Lower lobe of right lung (tissue), 2 donors: ENCODE measurements around the gene KRTAP4-4. TPM values are rescaled to one million over a fixed set of nuclear protein-coding genes. Genes with fewer than 3 reads are reported as not detected.
"Not testable (repeated sequence)": the region's sequence is repeated elsewhere in the genome, so short reads cannot be mapped to it uniquely, and the experiment has no call there.

ENCODE experiments used
- ATAC-seq, 2 donors: fragments of 200-7000 bp; cut with Tn5 transposase; one replicate each; pipeline ENCODE4 v1.9.1; 2020 to 2022; ENCODE audit warnings: mild to moderate bottlenecking in 2 of 2, moderate library complexity in 2 of 2
- DNase-seq: peaks from one replicate; pipeline ENCODE4 v3.0.0-alpha.2; 2020
- H3K27ac ChIP-seq: fragments of 200-600 bp; one replicate; pipeline ENCODE4 v1.8.0; 2022
- H3K27me3 ChIP-seq: fragments of 200-600 bp; one replicate; pipeline ENCODE4 v1.8.0; 2022; ENCODE audit warnings: low read depth
- H3K36me3 ChIP-seq: fragments of 200-600 bp; one replicate; pipeline ENCODE4 v1.8.0; 2022; ENCODE audit warnings: mild to moderate bottlenecking
- H3K4me1 ChIP-seq: fragments of 200-600 bp; one replicate; pipeline ENCODE4 v1.8.0; 2022
- H3K4me3 ChIP-seq: fragments of 200-600 bp; one replicate; pipeline ENCODE4 v1.8.0; 2022; ENCODE audit warnings: mild to moderate bottlenecking
- H3K9me3 ChIP-seq: fragments of 200-600 bp; one replicate; pipeline ENCODE4 v1.8.0; 2022
- intact Hi-C: fragments of 100-400 bp; cut with DNase I; formaldehyde crosslinking; loops from one replicate; pipeline ENCODE4 v1.11.0; 2022
- total RNA-seq: library from RNA; stranded (reverse); fragmentation: NEBNext Ultra II Directional; extraction: Animal tissue kit (Norgen Biotek cat#: 25700); gene quantifications from one replicate; pipeline ENCODE4 v1.2.1, GENCODE V29; 2021
- TF ChIP-seq, protein P1 (sequence below): fragments of 200-600 bp; IDR thresholded peaks from one replicate; pipeline ENCODE4 v1.8.0; 2022; ENCODE audit warnings: antibody characterized with exemption, mild to moderate bottlenecking
- donor health status: DM: no; HTN: yes; CAD: no; lungs with severe emphysema.

Gene KRTAP4-4
- total RNA-seq, 1 donor from 2014 or later: not detected

DNA sequence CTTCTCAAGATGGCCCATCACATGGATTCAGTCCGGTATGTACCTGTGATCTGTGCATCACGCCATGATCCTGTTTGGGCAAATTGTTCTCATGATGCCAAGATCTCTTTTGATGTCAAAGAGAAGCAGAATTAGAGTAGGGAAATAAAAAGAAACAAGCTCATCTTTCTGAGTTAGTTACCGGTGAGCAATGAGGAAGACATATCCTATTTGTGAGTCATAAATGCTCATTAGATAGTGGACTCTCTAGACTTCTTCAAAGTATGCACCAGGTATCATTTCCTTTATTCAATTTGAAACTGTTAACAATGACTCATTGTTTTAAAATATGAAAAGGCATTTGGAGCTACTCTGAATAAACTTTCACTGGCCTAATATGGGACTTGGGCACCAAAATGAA is 28.6 kb downstream of the KRTAP4-4 start:
- Histone ChIP-seq H3K4me1 (no peaks in the 10 kb centered on the region), H3K9me3 (no peaks in the 10 kb centered on the region), H3K4me3 (no peak overlapping the region), H3K27me3 (no peaks in the 10 kb centered on the region), H3K27ac (no peak overlapping the region), H3K36me3 (no peaks in the 10 kb centered on the region)
- intact Hi-C loops: no loop called here
- ATAC-seq (no peak), DNase-seq (no peak)
- TF ChIP-seq, protein P1, sequence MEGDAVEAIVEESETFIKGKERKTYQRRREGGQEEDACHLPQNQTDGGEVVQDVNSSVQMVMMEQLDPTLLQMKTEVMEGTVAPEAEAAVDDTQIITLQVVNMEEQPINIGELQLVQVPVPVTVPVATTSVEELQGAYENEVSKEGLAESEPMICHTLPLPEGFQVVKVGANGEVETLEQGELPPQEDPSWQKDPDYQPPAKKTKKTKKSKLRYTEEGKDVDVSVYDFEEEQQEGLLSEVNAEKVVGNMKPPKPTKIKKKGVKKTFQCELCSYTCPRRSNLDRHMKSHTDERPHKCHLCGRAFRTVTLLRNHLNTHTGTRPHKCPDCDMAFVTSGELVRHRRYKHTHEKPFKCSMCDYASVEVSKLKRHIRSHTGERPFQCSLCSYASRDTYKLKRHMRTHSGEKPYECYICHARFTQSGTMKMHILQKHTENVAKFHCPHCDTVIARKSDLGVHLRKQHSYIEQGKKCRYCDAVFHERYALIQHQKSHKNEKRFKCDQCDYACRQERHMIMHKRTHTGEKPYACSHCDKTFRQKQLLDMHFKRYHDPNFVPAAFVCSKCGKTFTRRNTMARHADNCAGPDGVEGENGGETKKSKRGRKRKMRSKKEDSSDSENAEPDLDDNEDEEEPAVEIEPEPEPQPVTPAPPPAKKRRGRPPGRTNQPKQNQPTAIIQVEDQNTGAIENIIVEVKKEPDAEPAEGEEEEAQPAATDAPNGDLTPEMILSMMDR: no peak

DNA sequence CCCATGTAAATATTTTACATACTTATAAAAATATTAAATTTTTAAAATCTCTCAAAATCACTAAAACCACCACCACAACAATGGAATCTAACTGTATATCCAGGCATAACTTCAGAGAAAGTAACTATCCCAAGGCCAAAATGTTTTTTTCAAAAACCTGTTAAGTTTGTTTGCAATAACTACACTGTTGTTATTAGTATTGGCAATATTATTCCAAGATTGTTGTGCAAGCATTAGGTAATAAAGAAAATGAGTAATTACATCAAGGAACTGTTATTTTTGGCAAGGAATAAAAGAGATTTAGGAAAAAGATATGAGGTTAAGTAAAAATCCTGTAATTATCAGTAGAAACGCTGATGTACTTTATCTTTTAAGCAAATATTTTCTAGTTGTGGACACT is 33.2 kb downstream of the KRTAP4-4 start:
- Histone ChIP-seq H3K27me3 (no peaks in the 10 kb centered on the region), H3K4me1 (no peaks in the 10 kb centered on the region), H3K9me3 (no peaks in the 10 kb centered on the region), H3K27ac (no peak overlapping the region), H3K4me3 (no peak overlapping the region), H3K36me3 (no peaks in the 10 kb centered on the region)
- DNase-seq: no peak
- TF ChIP-seq, protein P1: no peak
- no peak for ATAC-seq
- intact Hi-C loops: no loop called here

DNA sequence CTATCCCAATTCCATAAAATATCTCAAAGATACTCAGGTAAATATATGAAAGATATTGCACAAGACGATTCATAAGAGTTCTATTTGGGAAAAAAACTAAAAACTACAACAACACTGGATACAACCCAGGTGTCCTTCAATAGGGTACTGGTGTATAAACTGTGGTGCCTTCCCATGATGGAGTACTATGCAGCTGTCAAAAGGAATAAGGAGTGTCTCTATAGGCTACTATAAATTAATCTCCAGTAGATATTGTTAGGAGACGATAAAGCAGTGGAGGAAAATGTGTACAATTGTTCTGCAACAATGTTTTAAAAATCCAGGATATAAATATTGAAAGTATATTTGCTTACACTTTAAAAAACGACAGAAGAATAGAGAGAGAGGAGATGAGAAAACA is 34.1 kb downstream of the KRTAP4-4 start:
- no peaks in the 10 kb centered on the region for H3K27me3 ChIP-seq
- intact Hi-C loops: no loop called here
- H3K4me3 ChIP-seq: no peak overlapping the region

DNA sequence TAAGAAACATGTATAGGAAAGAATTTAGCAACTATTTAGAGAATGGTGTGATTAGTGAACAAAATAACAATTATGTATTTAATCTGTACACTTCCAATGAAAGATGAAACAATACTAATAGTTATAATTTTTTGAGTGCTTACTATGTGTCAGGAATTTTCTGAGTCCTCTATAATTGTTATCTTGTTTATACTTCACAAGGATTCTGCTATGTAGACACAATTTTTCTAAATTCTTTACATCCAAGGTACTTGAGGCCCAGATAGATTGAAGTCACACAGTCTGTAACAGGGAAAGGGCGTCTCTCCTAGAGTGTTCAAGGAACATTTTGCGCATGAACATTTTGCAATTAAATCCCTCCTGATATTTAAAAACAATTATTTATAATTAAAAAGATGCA is 35.5 kb downstream of the KRTAP4-4 start:
- no peaks in the 10 kb centered on the region for H3K27me3 ChIP-seq
- intact Hi-C loops: no loop called here
- H3K36me3 ChIP-seq: no peaks in the 10 kb centered on the region
- H3K4me1 ChIP-seq: no peaks in the 10 kb centered on the region
- no peak for DNase-seq
- H3K27ac ChIP-seq: no peak overlapping the region
- ATAC-seq: no peak
- TF ChIP-seq, protein P1: no peak
- no peak overlapping the region for H3K4me3 ChIP-seq
- no peaks in the 10 kb centered on the region for H3K9me3 ChIP-seq

More for the DNA sequence above, 34.1 kb downstream of the KRTAP4-4 start:
- ATAC-seq (no peak), DNase-seq (no peak)
- Histone ChIP-seq H3K4me1 (no peaks in the 10 kb centered on the region), H3K27ac (no peak overlapping the region), H3K36me3 (no peaks in the 10 kb centered on the region), H3K9me3 (no peaks in the 10 kb centered on the region)
- TF ChIP-seq, protein P1: no peak

DNA sequence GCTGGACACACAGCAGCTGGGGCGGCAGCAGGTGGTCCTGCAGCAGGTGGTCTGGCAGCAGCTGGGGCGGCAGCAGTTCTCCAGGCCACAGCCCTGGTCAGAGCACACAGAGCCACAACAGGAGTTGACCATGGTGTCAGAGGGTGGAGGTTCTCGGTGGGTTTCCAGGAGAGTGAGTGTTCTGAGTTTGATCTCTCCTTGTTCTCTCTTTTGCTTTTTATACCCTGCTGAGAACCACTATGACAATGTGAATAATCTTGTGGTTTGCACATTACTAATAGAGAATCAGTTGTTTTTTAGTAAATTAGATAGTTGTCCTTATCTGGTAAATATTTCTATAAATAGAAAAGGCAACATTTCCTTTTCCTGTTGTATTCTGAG is 36.6 kb downstream of the KRTAP4-4 start, which contains the start of gene KRTAP4-12:
Gene KRTAP4-12 (minus strand): TSS at position 192 of the 381 bp plus-strand sequence. CDS start 60 bp downstream, at position 132.
- DNase-seq, H3K4me1 ChIP-seq, H3K36me3 ChIP-seq, intact Hi-C loops, H3K27ac ChIP-seq, H3K27me3 ChIP-seq, ATAC-seq, H3K4me3 ChIP-seq, H3K9me3 ChIP-seq: not testable (repeated sequence)

DNA sequence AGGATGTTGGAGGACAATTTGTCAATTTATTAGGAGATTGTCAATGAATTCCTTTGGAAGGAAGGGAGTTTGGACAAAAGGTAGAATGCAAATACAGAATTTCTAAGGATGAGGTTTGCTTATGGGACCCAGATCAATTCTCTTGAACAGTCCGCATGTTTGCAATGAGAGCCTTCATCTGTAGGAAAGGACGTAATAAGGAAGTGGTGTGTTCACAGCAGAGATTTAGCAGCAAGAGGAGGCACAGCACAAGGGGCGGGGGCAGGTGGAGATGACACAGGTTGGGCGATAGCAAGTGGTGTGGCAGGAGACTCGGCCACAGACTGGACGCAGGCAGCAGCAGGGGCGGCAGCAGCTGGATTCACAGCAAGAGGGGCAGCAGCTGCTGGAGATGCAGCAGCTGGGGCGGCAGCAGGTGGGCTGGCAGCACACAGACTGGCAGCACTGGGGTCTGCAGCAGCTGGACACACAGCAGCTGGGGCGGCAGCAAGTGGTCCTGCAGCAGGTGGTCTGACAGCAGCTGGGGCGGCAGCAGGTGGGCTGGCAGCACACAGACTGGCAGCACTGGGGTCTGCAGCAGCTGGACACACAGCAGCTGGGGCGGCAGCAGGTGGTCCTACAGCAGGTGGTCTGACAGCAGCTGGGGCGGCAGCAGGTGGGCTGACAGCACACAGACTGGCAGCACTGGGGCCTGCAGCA is 37.1 kb downstream of the KRTAP4-4 start:
- H3K4me1 ChIP-seq, H3K27me3 ChIP-seq, H3K4me3 ChIP-seq, ATAC-seq, DNase-seq, H3K27ac ChIP-seq, H3K36me3 ChIP-seq, H3K9me3 ChIP-seq, intact Hi-C loops: not testable (repeated sequence)
